Fibroblast of pulmonary artery (primary cell): ENCODE results near the gene NDUFAB1.

Experiments used
- DNase-seq: peaks from one replicate; pipeline ENCODE4 v3.0.0-alpha.2; 2010; ENCODE audit warnings: low read depth
- H3K4me3 ChIP-seq: replicated peaks from 2 replicates; pipeline ENCODE4 v1.5.1; 2011; ENCODE audit warnings: low read depth, mild to moderate bottlenecking, control low read depth, low read length, moderate library complexity
- CTCF ChIP-seq: IDR thresholded peaks from 2 replicates; pipeline ENCODE4 v1.5.1; 2011; ENCODE audit warnings: mild to moderate bottlenecking, control low read depth, low read length, inconsistent platforms; ENCODE audit errors: missing control alignments

The NDUFAB1 gene

DNA sequence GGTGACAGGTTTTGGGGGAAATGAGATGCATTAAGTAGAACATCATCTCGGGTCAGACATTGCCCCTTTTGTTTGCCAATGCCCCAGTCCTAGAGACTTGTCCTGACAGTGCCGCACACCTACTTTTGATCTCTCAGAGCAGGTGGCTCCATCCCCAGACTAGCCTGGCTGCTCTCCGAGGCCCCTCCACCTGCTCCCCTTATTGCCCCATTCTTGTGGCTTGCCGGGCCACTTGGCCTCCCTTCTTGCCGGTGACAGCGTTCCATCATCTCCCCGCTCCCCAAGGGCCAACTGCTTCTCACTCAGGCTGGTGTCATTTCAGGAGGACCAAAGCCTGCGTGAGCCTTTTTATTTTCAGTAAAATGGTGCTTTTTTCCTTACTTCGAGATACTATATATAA, 23.7 kb downstream of the NDUFAB1 start:
- no peak for TF ChIP-seq CTCF
- H3K4me3 ChIP-seq = no peak overlapping the region
- no peak for DNase-seq

GRCh38 chr16:23571895-23572294, 24.2 kb downstream of the NDUFAB1 start:
- no peak for DNase-seq
- TF ChIP-seq CTCF = no peak
- no peak overlapping the region for H3K4me3 ChIP-seq

DNA sequence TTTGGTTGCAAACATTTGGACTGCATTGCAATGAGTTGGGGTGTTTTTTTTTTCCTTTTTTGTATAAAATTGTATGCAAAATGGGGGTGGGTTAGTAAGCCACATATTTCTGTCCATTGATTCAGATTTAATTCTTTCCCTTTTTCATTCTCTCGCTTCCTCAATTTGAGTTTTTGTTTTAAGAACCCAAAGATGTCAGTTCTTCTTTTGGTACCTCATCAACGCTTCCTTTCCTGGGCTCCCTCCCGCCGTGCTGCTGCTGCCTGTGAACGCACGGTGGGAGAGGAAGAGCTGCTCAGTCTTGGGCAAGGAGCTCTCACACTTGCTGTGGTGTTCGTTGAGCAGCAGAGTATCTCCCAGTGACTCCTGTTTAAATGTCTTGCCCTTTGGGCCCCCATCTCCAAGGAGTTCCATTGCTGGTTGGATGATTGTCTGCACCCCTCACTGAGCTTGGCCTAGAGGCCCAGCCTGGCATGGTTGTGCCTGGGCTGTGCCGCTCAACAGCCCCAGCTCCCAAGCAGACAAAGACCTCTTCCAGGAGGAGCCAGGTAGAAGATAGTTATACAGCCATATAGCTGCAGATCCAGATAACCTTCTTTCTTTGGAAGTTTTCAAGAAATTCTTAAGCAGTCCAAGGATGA, 25.0 kb downstream of the NDUFAB1 start:
- TF ChIP-seq CTCF = no peak
- no peak overlapping the region for H3K4me3 ChIP-seq
- DNase-seq = no peak

DNA sequence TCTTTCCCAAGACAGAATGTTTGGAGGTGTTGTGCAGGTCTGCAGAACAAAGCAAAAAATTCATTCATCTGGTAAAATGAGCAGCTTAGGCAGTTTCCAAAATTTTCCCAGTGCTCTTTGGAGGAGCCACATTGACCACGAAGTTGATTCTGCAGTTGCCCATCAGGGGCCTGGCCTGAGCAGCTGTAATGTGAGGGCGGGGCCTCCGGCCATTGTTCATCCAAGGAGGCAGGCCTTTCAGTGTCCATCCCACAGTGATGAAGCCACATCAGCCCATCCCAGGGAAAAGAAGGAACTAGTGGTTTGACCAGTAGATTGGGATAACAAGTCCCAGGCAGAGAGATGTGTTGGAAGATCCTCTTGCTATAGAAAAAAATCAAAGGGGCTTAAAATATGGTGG, 28.5 kb downstream of the NDUFAB1 start:
- H3K4me3 ChIP-seq = no peak overlapping the region
- TF ChIP-seq CTCF = no peak
- no peak for DNase-seq

GRCh38 chr16:23566724-23567123, 29.4 kb downstream of the NDUFAB1 start:
- no peak for DNase-seq
- no peak overlapping the region for H3K4me3 ChIP-seq
- TF ChIP-seq CTCF = no peak

- no peak overlapping the region for H3K4me3 ChIP-seq
- TF ChIP-seq CTCF = no peak
- DNase-seq = peak; percentile 3
Measured at GRCh38 chr16:23564575-23565363, 31.3 kb downstream of the NDUFAB1 start.
